Kidney tubule cell (primary cell): ENCODE measurements around the gene CCDC126.
"Not testable (repeated sequence)": the region's sequence is repeated elsewhere in the genome, so short reads cannot be mapped to it uniquely, and the experiment has no call there.

ENCODE experiments used
- DNase-seq: peaks from one replicate; pipeline ENCODE4 v3.0.0-alpha.2; 2018; ENCODE audit warnings: low spot score

CCDC126 gene

DNA sequence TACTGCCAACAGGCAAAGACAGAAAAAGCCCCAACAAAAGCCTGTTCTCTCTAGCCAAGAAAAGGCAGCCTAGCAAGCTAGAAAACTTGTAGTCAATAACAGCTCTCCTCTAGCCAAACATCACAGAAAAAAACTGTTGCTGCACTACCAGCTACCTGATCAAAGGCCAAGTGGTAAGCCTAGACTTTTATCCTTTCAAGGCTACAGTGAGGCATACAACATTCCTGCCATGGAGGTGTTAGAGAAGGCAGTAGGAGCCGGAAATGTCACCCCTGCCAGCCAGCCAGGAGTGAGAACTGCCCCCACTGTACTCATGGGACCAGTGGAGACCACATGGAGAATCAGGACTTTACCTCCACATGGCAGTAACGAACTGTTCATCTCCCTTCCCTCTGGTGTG, 31.2 kb downstream of the CCDC126 start:
- no peak for DNase-seq

DNA sequence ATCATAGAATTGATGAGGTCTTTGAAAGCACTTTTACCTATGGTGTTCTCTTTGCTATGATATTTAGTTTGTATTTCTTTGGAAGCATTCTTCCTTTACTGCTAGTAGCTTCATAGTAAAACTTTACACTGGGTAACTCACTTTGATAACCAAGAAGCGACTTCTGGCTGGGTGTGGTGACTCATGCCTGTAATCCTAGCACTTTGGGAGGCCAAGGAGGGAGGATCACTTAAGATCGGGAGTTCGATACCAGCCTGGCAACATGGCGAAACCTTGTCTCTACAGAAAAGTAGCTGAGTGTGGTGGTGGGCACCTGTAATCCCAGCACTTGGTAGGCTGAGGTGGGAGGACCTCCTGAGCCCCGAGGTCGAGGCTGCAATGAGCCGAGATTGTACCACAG, 36.2 kb downstream of the CCDC126 start:
- DNase-seq: no peak

DNA sequence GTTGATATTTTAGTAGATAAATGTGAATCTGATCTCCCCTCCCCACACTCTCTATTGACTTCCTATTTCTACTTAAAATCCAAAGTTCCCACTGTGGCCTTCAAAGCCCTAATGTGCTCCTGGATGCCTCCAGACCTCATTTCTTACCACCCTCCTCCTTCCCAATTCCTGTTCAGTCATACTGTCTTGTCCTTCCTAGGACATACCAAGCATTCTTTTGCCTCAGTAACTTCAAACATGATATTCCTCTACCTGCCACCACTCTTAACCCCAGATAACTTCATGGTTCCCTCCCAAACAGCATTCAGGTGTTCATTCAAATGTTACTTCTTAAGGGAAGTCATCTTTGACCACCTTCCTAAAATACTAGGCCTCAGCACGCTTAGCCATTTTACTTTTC, 48.6 kb downstream of the CCDC126 start:
- no peak for DNase-seq

DNA sequence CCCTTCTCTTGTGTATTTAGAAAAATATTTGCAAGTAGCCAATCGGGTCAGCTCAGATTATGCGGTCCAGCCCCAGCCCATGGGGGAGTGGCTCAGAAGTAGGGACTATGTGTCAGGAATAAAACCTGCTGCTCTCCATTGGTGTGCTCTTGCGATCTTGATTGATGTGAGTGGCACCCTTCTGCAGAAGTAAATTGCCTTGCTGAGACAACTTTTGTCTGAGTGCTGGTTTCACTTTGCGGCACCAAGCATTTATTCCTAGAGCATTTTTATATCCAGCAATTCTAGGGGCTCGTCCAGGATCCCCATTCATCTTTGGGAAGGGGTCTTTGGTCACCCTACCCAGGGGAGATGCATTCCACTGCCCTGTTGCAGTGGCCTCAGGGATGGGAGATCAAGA, 56.8 kb downstream of the CCDC126 start:
- no peak for DNase-seq

DNA sequence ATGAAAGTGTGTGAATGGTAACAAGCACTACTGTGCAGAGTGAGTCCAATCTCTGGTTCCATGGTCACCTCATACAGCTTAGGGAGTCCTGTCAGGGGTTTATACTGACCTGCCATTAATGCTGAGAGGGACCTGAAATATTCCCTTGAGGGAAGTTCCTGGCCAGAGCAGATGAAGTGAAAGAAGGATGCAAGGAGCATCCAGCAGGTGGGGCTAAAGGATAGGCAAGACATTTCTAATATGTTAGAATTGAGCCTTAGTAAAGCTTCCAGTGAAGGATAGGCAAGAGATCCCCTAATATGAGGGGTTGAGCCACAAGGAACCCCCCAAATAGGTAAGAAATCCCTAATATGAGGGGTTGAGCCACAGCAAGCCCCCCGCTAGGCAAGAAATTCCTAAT, 57.3 kb downstream of the CCDC126 start:
- DNase-seq: peak; percentile 25

DNA sequence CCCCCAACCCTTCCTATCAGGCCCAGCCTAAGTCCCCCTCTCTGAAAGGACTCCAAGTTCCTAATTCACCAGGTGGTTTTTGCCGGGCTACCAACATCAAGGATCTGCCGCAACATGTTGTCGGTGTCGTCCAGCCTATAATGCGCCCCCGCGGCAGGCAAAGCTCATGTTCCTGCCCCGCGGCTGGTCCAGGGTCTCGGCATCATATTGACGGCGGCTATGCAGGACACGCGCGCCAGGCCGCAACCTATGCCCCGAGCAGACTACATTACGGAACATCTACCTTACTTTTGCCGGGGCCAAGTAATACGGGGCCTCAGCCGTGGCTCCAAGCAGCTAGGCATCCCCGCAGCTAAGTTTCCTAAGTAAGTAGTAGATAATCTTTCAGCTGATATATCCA, 58.3 kb downstream of the CCDC126 start:
- no peak for DNase-seq

DNA sequence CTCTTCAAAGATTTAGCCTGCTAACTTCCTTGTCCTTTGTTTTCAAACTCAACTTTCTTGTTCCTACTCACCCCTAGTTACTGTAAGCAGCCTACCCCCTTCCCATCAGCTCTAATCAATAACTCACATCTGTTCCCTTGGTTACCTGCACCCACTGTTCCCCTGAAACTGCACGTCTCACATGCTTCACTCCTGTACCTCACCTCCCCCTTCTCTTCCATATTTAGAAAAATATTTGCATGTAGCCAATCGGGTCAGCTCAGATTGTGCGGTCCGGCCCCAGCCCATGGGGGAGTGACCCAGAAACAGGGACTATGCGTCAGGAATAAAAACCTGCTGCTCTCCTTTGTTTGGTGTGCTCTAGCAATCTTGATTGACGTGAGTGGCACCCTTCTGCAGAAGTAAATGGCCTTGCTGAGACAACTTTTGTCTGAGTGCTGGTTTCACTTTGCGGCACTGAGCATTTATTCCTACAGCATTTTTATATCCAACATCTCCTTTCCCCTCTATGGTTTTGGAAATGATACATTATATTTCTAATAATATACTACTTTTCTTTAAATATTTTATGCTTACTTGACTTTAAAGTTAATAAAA, 61.7 kb downstream of the CCDC126 start:
- no peak for DNase-seq

DNA sequence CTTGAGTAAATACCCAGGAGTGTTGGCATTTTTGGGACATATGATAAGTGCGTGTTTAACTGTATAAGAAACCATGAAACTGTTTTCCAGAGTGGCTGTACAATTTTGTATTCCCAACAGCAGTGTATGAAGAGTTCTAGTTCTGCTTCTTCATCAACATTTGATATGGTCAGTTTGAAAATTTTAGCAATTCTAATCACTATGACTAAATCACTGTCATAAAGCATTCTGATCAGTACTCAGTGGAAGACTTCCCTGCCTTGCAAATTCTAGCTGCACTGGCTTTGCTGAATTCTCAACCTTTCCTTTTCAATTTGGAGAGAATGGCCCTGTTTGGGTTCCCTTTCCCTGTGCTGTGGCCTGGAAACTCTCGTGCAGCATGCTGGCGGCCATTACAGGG, 64.2 kb downstream of the CCDC126 start:
- no peak for DNase-seq

DNA sequence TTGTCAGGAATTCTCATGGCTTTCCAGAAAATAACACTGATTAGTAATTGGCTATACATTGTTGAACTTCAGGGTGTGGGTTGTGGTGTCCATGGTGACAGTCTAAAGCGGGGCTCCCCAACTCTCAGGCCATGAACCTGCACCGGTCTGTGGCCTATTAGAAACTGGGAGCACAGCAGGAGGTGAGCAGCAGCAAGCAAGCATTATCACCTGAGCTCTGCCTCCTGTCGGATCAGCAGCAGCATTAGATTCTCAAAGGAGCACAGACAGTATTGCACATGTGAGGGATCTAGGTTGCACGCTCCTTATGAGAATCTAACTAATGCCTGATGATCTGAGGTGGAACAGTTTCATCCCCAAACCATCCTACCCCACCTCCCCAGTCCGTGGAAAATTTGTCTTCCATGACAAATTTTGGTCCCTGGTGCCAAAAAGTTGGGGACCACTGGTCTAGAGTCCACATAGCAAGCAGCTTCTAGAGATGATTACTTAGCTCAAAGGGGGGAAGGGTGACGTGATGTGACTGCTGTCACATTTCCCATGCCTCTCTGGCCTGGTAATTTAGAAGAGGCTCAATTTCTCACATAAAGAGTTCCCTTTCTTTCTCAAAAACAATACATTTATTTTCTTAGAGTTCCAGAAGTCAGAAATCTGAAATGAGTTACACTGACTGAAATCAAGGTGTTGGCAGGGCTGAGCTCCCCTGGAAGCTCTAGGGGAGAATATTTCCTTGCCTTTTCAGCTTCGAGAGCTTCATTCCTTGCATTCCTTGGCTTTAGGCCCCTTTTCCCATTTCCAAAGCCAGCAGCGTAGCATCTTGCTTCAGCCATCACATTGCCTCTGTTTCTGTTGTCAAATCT, 65.2 kb downstream of the CCDC126 start:
- no peak for DNase-seq

DNA sequence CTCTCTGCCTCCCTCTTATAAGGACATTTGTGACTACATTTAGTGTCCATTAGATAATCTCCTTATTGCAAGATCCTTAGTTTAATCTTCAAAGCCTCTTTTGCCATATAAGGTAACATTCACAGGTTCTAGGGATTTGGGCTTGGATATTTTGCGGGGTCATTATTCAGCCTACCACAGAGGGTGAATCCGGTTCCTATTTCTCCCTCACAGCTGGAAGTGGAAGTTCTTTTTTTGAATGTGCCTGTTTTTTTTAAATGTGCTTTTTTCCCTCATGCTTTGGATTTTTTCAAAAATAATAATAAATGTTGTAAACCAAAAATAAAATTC, 65.8 kb downstream of the CCDC126 start:
- no peak for DNase-seq

DNA sequence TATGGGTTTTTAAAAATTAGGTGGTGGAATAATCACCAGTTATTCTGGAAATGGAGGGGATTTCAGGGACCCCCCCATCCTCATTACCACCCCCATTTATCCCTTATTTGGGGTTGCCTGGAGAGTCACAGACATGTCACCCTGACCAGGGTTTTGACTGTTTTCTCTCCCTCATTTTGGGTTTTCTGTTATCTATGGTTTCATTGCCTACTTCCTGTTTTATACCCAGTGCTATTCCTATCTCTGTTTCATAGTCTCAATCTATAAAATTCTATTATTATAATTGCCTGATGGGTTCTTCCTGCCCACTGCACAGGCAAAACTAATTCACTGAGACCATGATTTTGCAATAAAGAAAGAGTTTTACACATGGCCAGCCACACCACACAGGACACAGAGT, 66.9 kb downstream of the CCDC126 start:
- DNase-seq: no peak

DNA sequence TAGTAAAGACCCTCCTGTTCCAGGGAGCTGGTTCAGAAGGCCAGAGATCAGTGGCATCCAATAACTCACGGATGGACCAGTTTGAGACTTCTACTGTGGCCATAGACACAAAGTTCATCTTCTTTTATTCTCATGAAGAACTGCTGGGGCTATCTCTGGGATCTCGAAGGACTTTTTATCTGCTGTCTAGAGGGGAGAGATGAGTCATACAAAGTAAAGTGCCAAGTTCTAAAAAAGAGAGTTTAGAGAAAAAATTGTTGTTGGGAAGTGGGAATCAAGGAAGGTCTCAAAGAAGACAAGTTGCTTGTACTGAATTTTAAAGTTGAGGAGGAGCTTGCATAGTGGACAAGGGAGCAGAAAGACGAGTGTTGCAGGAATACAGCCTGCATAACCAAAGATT, 74.9 kb downstream of the CCDC126 start:
- no peak for DNase-seq

DNA sequence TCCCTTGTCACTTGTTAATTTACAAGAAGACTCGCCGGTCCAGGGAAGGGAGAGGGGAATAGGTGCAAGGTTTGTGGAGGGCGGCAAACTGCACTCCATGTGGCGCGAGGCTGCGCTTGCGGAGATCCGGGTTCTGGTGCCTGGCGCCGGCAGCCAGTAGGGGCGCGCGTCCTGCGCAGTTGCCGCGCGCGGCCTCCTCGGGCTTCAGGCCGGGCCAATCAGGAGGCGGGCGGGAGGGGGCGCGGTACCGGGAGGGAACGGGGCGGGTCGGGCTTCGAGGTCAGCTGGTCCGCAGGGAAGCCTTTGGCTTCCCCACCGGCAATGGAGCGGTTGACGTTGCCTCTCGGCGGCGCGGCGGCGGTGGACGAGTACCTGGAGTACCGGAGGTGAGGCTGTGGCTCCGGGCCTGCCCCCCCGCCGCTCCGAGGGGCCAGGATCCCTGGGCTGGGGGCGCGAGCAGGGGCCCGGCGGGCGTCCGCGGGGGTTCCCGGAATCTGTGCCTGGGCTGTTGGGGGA, 82.8 kb downstream of the CCDC126 start, which contains the start of gene FAM221A:
FAM221A (plus strand) TSS at position 302 of the 516 bp plus-strand sequence; CDS start at position 322, 20 bp downstream.
- peak; percentile 88 for DNase-seq

DNA sequence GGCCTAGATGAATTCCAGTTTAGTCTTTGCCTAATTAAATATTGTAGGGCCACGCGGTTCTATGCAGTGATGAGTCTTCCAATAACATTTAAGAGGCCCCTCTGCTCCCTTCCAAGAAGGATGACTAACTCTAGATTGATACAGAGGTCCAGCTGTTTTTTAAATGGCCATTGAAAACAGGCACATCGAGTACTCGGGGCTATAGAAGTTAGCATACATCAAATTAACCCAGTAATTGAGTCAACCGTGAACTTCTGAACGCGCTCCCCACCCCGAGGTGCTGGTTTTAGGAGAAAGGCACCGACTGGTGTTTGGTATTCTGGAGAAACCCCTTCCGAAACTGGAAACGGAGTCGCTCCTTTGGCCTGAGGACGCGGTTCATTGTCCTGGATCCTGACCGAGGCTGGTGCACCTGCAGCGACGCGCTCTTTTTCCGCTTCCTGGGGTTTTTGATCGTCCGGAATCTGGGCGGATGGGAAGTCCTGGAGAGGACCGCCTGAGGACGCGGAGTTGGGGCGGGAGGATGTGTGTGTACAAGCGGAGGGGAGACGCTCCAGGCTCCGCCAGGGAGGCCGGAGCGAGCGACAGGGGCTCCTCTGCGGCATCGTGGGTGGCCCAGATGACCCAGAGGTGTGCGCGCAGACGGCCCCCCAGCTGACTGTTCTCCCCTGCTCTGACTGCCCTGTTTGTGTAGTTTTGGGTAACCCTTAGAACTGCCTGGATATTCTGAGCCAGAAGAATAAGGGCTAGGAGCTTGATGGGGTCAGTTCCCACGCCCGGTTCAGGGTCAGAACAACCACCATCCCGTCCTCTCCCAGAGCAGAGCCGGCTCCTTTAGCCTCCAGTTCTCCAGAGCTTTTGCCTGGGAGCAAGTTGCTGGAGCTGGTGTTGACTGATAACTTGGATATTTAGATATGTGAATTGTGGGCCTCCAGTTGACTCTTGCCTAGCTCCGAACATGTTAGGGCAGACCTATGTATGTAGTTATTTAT, 83.5 kb downstream of the CCDC126 start:
- DNase-seq: peak; percentile 89

DNA sequence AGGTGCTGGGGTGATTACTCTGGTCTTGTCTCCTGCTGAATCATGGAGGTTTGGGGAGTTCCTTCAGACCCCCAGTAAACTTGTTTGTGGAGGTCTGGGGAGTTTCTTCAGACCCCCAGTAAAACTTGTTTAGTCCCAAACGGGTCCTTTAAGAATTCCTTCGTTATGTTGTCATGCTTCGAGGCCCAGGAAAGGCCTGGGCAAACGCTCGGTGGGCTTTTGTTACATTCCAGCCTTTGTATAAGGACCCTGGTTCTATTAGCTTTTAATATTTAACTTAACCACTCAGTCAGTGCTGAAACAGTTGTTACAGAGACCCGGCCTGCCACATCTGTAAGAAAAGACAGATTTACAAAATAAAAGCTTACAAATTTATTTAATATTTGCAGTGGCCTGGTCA, 86.9 kb downstream of the CCDC126 start:
- not testable (repeated sequence) for DNase-seq

DNA sequence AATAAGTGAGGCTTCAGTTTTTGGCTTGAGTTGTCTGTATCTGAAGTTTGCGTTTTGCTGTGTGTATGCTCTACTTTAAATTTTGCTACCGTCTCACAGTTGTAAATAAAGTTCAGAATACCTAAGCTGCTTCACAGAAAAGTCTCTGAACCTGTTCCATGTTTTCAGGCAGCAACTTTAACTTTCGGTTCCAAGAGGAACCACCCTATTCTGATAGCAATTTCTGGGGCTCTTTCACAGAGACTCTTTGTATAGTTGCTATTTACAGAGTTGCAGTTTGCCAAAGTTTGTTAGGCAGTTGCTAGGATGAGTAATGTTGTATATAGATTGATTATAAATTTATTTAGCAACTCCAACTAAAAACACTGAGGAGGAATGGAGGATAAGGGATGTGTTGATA, 88.5 kb downstream of the CCDC126 start:
- DNase-seq: no peak

DNA sequence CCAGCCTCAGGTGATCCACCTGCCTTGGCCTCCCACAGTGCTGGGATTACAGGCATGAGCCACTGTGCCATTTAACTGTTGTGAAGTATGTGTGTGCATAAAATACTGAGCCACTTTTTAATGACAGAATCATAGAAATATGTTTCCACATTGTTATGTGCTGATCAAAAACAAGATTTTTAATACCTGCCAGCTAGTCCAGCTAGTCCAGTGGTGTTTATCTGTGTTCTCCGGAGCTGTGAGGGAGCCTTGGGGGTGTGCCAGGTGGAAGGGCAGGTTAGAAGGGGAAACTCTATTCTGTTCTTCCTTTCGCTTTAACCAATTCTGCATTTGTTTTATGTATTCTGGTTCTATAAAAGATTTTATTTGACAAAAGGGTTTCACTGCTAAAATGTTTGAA, 89.8 kb downstream of the CCDC126 start:
- no peak for DNase-seq

DNA sequence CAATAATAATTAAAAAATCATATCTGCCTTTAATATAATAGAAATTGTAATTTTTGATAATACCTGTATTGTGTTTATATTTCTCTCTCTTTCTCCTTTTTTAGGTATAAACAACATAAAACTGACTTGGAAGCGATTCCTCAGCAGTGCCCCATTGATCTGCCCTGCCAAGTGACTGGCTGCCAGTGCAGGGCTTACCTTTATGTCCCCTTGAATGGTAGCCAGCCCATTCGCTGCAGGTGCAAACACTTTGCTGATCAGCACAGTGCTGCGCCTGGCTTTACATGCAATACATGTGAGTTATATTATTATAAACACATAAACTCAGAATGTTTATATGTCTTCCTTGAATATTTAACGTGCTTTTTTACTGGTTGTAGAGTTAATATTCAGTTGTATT, 92.0 kb downstream of the CCDC126 start:
- no peak for DNase-seq

DNA sequence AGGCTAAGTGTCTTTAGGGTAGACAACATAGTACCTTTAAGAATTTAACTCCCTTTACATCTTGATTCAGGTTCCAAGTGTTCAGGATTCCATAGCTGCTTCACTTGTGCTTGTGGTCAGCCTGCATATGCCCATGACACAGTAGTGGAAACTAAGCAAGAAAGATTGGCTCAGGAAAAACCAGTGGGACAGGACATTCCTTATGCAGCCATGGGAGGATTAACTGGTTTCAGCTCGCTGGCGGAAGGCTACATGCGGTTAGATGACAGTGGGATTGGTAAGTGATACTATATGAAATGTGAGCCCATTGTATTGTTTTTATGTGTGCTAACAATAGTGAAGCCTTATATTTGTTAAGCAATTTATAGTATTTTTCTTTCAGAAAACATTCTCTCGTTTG, 94.1 kb downstream of the CCDC126 start:
- no peak for DNase-seq

DNA sequence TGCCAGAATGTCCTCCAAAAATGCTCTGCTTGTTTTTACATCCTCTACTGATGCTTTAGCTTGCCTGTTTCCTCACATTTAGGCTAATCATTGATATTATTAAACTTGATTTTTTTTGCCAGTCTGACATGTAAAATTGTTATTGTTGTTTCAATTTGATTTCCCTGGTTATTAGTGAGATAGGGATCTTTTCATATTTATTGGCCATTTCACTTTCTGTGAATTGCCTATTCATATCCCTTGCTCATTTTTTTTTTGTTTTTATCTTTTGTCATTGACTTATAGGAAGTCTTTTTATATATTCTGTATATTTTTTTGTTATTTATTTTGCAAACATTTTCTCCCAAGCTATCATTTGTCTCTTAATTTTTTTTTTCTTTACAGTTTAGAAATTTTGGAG, 96.0 kb downstream of the CCDC126 start:
- DNase-seq: no peak
